Gastroesophageal sphincter (tissue), 3 donors: ENCODE measurements around the gene CNTNAP2.

ENCODE experiments used
- EP300 ChIP-seq: sonication (generic); formaldehyde crosslinking; IDR thresholded peaks from one replicate; pipeline ENCODE4 v1.6.1; 2017; ENCODE audit warnings: antibody characterized with exemption, mild to moderate bottlenecking
- POLR2A ChIP-seq, 2 donors: fragments of 450-650 bp; IDR thresholded peaks; one replicate each; pipeline ENCODE4 v1.6.1; 2017; ENCODE audit warnings: antibody characterized with exemption in 2 of 2, mild to moderate bottlenecking in 2 of 2, moderate library complexity in 1 of 2
- TF ChIP-seq, protein P1 (sequence below), 4 experiments: fragments of 200-600 bp in 2 of 4; fragments of 450-650 bp in 2 of 4; sonication (generic) in 1 of 4; IDR thresholded peaks; one replicate each; pipeline ENCODE4 v1.5.1; 2017 to 2019; ENCODE audit warnings: antibody characterized with exemption in 4 of 4, mild to moderate bottlenecking in 2 of 4, moderate library complexity in 2 of 4

DNA sequence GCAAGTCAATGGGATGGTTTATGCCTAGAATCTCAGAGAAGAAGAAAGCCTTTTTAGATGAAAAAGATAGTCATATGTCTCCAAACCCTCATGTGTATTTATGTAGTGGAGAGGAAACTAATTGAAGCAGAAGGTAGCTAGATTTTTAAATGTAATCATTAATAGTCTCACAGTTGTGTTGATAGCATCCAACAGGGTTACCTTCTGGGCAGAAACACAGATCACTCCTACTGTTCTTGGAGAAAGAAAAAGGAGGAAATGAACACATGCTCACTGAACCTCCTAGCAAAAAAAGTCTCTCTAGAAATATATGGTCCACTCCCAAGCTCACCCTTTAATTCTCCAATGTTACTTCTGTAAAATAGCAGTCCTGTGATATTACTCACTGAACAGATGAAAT is 1696.7 kb downstream of the CNTNAP2 start:
- TF ChIP-seq, protein P1, sequence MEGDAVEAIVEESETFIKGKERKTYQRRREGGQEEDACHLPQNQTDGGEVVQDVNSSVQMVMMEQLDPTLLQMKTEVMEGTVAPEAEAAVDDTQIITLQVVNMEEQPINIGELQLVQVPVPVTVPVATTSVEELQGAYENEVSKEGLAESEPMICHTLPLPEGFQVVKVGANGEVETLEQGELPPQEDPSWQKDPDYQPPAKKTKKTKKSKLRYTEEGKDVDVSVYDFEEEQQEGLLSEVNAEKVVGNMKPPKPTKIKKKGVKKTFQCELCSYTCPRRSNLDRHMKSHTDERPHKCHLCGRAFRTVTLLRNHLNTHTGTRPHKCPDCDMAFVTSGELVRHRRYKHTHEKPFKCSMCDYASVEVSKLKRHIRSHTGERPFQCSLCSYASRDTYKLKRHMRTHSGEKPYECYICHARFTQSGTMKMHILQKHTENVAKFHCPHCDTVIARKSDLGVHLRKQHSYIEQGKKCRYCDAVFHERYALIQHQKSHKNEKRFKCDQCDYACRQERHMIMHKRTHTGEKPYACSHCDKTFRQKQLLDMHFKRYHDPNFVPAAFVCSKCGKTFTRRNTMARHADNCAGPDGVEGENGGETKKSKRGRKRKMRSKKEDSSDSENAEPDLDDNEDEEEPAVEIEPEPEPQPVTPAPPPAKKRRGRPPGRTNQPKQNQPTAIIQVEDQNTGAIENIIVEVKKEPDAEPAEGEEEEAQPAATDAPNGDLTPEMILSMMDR (IDR thresholded peaks at IDR 0.05), result no peak
- TF ChIP-seq POLR2A (IDR thresholded peaks at IDR 0.05) (no peak), EP300 (no peak)
